Lower lobe of right lung (tissue), 2 donors: ENCODE data around the gene TBC1D8. TPM values are rescaled to one million over a fixed set of nuclear protein-coding genes. Genes with fewer than 3 reads are reported as not detected.

Experiments used
- ATAC-seq, 2 donors: fragments of 200-7000 bp; cut with Tn5 transposase; one replicate each; pipeline ENCODE4 v1.9.1; 2020 to 2022; ENCODE audit warnings: mild to moderate bottlenecking in 2 of 2, moderate library complexity in 2 of 2
- DNase-seq: peaks from one replicate; pipeline ENCODE4 v3.0.0-alpha.2; 2020
- H3K27ac ChIP-seq: fragments of 200-600 bp; one replicate; pipeline ENCODE4 v1.8.0; 2022
- H3K27me3 ChIP-seq: fragments of 200-600 bp; one replicate; pipeline ENCODE4 v1.8.0; 2022; ENCODE audit warnings: low read depth
- H3K36me3 ChIP-seq: fragments of 200-600 bp; one replicate; pipeline ENCODE4 v1.8.0; 2022; ENCODE audit warnings: mild to moderate bottlenecking
- H3K4me1 ChIP-seq: fragments of 200-600 bp; one replicate; pipeline ENCODE4 v1.8.0; 2022
- H3K4me3 ChIP-seq: fragments of 200-600 bp; one replicate; pipeline ENCODE4 v1.8.0; 2022; ENCODE audit warnings: mild to moderate bottlenecking
- H3K9me3 ChIP-seq: fragments of 200-600 bp; one replicate; pipeline ENCODE4 v1.8.0; 2022
- CTCF ChIP-seq: fragments of 200-600 bp; IDR thresholded peaks from one replicate; pipeline ENCODE4 v1.8.0; 2022; ENCODE audit warnings: antibody characterized with exemption, mild to moderate bottlenecking
- intact Hi-C: fragments of 100-400 bp; cut with DNase I; formaldehyde crosslinking; loops from one replicate; pipeline ENCODE4 v1.11.0; 2022
- total RNA-seq: library from RNA; stranded (reverse); fragmentation: NEBNext Ultra II Directional; extraction: Animal tissue kit (Norgen Biotek cat#: 25700); gene quantifications from one replicate; pipeline ENCODE4 v1.2.1, GENCODE V29; 2021
- donor health status: DM: no; HTN: yes; CAD: no; lungs with severe emphysema.

Gene TBC1D8
- total RNA-seq, 1 donor from 2014 or later = 30.2 TPM

DNA sequence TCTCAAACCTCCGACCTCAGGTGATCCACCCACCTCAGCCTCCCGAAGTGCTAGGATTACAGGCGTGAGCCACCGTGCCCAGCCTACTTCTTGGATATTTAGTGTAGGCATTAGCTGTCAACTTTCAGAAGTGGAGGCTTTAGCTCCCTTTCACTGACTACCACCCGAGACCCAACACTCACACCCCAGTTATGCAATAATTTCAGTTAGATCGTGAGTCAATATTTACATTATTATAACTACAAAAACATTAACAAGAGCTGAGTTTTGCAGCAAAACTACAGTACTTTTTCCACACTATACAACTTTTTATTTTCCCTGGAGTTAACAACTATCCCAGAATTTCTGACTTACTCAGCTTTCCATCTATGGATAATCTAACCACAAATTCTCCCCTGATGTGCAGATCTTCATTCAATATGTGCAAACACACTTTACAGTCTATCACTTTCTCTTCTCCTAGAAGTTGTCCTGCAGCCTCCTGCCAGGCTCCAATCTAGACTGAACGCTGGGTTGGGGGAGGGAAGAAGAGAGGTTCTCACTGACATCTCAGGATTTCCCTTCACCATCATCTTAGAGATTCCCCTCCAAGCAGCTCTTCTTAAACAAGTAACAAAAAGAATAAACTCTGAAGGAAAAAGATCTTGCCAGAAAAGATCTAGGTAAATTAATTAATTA, 10.1 kb downstream of the TBC1D8 start:
- H3K36me3 ChIP-seq = no peaks in the 10 kb centered on the region
- H3K9me3 ChIP-seq = no peaks in the 10 kb centered on the region
- no peak overlapping the region for H3K4me3 ChIP-seq
- ATAC-seq (peak in 1 of 2 donors; percentile 67), DNase-seq (no peak)
- no peak for TF ChIP-seq CTCF
- intact Hi-C loops = no loop called here
- no peaks in the 10 kb centered on the region for H3K27me3 ChIP-seq
- H3K4me1 ChIP-seq = peaks cover 20% of the 10 kb centered on the region
- H3K27ac ChIP-seq = no peak overlapping the region

DNA sequence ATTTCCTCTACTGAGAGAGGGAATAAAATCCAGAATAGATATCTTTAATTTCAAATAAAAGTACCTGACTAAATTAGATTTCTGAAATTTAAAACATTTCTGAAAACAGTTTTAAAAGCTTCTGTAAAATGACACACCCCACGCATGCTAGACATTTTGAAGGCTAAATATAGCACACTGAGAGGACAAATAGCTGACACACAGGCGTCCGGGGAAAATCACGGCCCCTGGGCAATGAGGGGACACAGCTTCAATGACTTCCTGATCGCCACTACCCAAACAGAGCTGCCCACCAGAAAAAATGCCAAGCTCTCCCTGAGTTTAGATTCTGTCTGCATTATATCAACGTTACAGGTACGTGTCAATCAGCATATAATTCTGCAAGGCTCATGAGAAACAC, 10.9 kb downstream of the TBC1D8 start:
- Histone ChIP-seq H3K4me3 (no peak overlapping the region), H3K27ac (no peak overlapping the region), H3K36me3 (no peaks in the 10 kb centered on the region), H3K9me3 (no peaks in the 10 kb centered on the region), H3K4me1 (peaks cover 18% of the 10 kb centered on the region), H3K27me3 (no peaks in the 10 kb centered on the region)
- DNase-seq = no peak
- ATAC-seq = peak in 1 of 2 donors; percentile 46
- no peak for TF ChIP-seq CTCF
- intact Hi-C loops = no loop called here

- Histone ChIP-seq H3K27ac (no peak overlapping the region), H3K4me3 (no peak overlapping the region), H3K36me3 (no peaks in the 10 kb centered on the region), H3K9me3 (no peaks in the 10 kb centered on the region), H3K27me3 (no peaks in the 10 kb centered on the region), H3K4me1 (peaks cover 18% of the 10 kb centered on the region)
- no peak for TF ChIP-seq CTCF
- intact Hi-C loops = no loop called here
- ATAC-seq (no peak), DNase-seq (no peak)
Measured at GRCh38 chr2:101139495-101139894, 11.7 kb downstream of the TBC1D8 start.

DNA sequence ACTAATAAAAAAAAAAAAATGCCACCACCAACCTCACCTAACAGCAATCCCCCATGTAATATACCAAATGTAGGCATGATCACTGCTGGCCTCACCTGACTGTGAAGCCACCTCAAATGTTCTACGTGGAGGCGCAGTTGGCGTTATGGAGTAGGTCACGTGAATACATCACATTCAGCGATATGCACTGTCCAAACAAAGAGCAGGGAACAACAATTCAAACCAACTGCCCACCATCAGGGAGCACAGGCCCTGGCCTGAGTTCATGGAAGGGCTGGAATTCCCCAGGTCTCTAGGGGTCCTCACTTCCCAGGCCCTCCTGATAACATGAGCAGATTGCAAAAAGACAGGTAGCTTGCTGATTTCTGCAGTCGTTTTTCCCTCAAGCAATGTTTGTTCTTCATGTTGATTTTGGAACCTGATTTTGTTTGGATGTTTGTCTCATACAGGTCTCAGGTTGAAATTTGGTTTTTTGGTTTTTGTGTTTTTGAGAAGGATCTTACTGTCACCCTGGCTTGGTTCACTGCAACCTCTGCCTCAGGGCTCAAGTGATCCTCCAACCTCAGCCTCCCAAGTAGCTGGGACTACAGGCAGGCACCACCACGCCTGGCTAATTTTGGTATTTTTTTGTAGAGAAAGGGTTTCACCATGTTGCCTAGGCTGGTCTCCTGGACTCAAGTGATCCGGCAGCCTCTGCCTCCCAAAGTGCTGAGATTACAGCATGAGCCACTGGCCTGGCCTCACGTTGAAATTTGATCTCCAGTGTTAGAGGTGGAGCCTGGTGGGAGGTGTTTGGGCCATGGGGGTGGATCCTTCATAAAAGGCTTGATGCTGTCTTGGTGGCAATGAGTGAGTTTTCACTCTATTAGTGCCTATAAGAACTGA, 15.5 kb downstream of the TBC1D8 start:
- no peak overlapping the region for H3K27ac ChIP-seq
- no peak overlapping the region for H3K4me3 ChIP-seq
- no peak for ATAC-seq
- H3K27me3 ChIP-seq = no peaks in the 10 kb centered on the region
- H3K36me3 ChIP-seq = no peaks in the 10 kb centered on the region
- H3K4me1 ChIP-seq = peaks cover 8% of the 10 kb centered on the region
- intact Hi-C loops = no loop called here
- no peaks in the 10 kb centered on the region for H3K9me3 ChIP-seq
- TF ChIP-seq CTCF = no peak
- DNase-seq = no peak

GRCh38 chr2:101133492-101134100, 17.6 kb downstream of the TBC1D8 start:
- Histone ChIP-seq H3K9me3 (no peaks in the 10 kb centered on the region), H3K27me3 (no peaks in the 10 kb centered on the region), H3K27ac (no peak overlapping the region), H3K4me1 (peaks cover under 1% of the 10 kb centered on the region), H3K4me3 (no peak overlapping the region), H3K36me3 (no peaks in the 10 kb centered on the region)
- TF ChIP-seq CTCF = no peak
- ATAC-seq (peak in 1 of 2 donors; percentile 42), DNase-seq (no peak)
- intact Hi-C loops = no loop called here
